EH (cell line): ENCODE results near the gene EML5.
A peak's percentile ranks its signal among the peaks of the same experiment; 100 is the strongest.
"Not testable (repeated sequence)": the region's sequence is repeated elsewhere in the genome, so short reads cannot be mapped to it uniquely, and the experiment has no call there.

ENCODE experiments used
- DNase-seq: peaks from one replicate; pipeline ENCODE4 v3.0.0-alpha.2; 2015; ENCODE audit warnings: low read depth

Gene EML5

GRCh38 chr14:88802596-88802995, 9.8 kb upstream of the EML5 start:
- no peak for DNase-seq

DNA sequence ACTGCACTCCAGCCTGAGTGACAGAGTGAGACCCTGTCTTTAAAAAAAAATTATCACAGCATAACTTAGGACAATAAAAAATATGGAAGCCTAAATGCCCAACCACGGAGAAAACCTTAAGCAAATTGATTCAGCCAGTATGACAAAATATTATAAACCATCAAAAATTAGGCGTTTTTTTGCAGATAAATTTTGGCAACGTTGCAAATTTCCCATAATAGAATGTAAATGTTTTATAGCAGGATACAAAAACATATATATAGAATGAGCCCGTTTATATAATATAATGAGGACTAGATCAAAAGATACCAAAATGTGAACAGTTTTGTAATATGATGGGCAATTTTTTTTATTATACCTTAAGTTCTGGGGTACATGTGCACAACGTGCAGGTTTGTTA, 6.8 kb upstream of the EML5 start:
- no peak for DNase-seq

DNA sequence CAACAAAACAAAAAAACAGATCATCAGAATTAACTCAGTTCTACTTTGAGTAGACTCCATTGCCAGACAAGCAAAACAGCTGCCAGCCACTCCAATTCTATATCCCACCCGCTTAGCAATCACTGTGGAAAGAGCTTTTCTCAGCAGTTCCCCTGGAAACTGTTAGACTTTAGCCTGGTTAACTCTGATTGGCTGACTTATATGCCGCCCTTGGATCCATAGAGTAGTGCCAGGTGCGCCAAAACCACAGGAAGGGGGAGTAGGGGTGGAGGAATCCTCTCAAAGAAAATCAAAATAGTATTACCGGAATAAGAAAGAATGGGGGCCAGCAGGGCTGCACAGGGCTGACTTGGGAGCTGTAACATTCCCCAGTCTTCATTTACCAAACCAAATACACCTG, 5.4 kb upstream of the EML5 start:
- no peak for DNase-seq

DNA sequence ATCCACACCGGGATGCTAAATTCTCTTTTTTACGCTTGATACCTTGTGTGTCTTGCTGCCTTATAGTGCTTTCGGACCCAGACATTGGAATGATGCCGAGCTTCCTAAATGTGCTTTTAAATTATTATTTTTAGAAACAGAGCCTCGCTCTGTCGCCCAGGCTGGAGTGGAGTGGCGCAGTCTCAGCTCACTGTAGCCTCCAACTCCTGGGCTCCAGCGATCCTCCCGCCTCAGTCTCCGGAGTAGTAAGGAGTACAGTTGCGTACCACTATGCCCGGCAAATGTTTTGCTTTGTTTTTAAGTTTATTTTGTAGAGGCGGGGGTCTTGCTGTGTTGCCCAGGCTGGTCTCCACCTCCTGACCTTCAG, 489 bp upstream of the EML5 start:
- DNase-seq, result no peak

GRCh38 chr14:88791629-88792472, 902 bp downstream of the EML5 start:
- peak; percentile 10 for DNase-seq

GRCh38 chr14:88791252-88791621, 1.5 kb downstream of the EML5 start:
- DNase-seq, result no peak

DNA sequence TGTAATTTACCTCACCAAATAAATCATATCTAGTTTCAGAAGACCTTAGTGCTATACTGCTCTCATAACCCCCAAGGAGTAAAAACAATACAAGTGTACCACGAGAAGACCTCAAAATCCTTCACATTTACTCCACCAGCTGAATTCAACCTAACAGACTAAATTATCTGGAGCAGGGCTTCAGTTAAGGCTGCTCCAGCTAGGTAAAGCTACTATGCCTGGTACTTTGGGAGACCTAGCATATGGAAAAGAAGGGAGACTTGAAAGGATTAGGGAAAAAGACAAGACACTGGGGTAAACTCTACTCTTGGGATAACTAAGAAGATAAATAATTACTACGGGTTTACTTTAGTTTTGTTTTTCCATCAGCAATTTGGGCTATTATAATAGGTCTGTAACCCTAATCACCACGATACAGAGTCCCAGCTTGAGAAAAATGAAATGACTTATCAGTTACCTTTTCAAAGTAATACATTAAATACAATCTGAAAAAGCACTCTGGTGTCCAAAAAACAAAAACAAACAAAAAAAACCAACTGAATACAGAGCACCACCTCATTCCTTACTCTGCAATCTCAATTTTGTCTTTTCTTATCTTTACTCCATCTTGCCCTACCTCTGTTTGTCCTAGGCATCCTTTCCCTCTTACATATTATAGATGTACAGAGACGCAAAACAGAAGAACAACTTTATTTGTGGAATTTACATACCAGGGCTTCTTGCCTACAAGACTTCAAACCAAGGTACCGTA, 2.1 kb downstream of the EML5 start:
- no peak for DNase-seq

DNA sequence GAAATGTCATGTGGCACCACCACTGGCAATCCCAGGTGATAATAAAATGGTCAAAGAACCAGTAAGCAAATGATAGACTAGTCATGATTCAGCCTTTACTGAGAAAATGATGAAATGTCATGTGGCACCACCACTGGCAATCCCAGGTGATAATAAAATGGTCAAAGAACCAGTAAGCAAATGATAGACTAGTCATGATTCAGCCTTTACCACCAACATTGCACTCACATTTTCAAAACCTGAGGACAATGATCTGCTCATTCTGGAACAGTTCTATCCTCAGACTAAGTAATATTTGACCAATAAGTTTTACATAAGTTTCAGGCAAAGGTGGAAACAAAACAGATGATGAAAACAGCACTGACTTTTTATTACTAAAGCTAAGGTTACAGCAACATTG, 3.2 kb downstream of the EML5 start:
- not testable (repeated sequence) for DNase-seq

- no peak for DNase-seq
These were observed 6.0 kb downstream of the EML5 start for GRCh38 chr14:88786715-88787114.

GRCh38 chr14:88785911-88786310, 6.8 kb downstream of the EML5 start:
- no peak for DNase-seq

DNA sequence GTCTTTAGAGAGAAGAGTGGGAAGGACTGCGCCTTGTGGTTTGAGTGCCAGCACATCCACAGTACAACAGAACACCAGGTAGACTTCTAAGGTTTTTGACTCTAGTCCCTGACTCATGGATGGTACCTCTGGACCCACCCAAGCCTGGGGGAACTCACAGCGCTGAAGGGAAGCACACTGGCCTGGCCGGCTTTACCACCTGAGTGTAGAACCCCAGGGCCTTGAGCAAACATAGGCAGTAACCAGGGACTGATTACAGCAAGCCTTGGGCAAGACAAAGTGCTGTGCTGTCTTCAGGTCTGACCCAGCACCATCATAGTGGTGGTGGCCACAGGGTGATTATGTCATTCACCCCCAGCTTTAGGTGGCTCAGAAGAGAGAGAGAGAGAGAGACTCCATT, 17.2 kb downstream of the EML5 start:
- DNase-seq, result no peak

DNA sequence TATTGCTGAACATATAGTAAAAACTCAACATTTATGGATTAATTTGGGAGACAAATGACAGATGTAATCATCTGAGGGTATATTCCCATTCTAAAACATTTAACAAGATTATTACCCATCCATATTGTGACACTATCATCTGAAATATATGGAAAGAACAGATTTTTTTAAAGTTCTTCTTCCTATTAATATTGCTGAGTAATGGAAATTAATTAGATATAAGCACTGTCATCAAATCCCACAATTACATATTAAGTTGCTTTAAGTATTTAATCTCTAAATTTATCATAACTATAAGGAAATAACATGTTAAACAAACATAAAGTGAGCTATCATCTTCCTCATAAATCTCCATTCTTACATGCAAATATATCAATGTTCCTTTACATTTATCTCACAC, 22.0 kb downstream of the EML5 start:
- DNase-seq, result no peak

DNA sequence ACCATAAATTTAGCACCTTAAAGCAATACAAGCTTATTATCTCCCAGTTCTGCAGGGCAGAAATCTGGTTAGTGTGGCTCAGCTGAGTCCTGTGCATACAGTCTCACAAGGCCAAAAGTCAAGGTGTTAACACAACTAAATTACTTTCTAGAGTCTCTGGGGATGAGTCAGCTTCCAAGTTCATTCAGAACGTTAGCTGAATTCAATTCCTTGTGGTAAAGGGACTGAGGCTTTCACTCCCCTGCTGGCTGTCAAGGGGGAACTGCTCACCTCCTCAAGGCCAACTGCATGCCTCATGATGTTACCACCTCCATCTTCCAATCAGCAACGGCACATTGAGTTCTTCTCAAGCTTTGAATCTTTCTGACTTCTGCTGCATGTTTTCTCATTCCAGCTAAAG, 27.6 kb downstream of the EML5 start:
- DNase-seq, result peak; percentile 29

GRCh38 chr14:88753873-88754272, 38.9 kb downstream of the EML5 start:
- no peak for DNase-seq

DNA sequence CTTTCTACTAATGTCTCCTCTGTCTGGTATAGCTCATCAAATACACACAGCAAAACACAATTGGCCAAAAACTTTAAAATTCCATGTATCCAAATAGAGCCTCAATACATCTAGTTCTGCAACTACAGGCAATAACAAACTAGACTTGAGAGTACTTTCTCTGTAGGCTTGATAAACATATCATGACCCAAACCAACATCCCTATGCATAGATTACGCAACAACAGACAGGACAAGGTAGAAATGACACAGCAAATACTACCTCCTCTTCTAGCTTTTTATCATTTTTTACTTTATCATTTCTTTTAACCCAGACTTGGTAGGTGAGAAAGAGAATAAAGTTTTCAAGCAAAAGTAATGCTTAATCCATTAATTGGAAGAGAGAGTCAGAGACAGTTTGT, 41.8 kb downstream of the EML5 start:
- DNase-seq, result no peak

GRCh38 chr14:88750413-88750812, 42.3 kb downstream of the EML5 start:
- no peak for DNase-seq

- no peak for DNase-seq
These were observed 43.6 kb downstream of the EML5 start for GRCh38 chr14:88749139-88749538.

DNA sequence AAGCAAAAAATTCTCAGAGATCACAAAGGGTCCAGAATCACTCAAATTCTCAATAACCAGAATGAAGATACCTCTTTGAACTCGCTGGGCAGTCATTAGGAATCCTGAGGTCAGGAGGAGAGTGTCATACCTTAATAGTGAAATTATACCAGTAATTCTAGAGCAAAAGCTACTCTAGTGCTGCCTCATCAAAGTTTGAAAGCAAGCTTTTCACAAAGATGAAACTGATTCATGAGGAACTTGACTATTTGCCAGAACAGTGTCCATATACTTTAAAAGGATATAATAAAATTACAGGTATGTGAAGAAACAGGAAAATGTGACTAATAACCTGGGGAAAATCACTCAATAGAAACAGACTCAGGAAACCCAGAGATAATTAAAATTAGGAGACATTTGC, 44.5 kb downstream of the EML5 start:
- no peak for DNase-seq

GRCh38 chr14:88746052-88746451, 46.7 kb downstream of the EML5 start:
- DNase-seq, result peak; percentile 17

DNA sequence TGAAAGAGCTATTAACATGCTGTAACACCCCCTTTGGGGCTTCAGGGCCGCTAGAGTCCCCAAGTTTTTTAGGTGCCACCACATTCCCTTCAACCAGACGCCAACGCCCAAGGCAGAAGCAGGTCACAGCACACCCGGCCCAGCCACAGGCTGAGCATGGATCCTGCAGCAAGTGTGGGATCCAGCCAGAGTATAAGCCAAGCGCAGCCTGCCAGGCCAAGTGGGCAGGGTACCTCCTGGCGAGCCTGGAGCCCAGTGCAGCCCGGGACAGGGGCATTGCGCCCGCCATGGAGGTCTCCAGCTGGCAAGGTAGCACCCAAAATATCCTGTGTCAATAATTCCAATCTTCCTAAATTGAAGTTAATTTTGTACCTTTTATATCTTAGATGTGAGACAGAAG, 55.5 kb downstream of the EML5 start:
- DNase-seq, result no peak

- DNase-seq, result no peak
These were observed 59.6 kb downstream of the EML5 start for GRCh38 chr14:88733121-88733520.

DNA sequence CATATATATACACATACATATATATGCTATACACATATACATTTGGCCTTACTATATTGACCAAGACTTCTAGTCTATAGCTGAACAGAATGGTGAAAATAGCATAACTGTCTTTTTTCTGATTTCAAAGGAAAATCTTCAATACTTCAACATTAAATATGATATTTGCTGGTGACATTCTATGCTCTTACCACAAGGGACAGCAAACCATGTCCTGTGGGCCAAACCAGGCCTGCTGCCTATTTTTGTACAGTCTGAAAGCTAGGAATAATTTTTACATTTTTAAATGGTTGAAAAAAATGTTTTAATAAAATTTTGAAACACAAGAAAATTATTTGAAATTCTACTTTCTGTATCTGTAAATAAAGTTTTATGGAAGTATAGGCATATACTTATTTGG, 63.6 kb downstream of the EML5 start:
- peak; percentile 4 for DNase-seq

DNA sequence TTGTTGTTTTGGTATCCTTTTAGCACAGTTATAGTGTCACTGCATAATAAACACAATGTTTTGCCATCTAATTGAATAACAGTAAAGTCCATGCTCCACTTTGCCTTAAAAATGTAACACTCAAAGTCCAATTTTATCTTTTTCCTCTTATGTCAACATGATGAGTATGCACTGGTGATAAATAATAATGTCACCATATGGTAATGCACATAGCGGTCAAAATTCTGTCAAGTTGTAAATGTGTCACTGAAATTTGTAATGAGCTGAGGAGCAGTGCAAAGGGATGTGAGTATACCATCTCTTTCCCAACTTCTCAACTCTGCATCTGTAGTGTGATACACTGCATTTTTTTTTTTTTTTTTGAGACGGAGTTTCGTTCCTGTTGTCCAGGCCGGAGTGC, 65.7 kb downstream of the EML5 start:
- peak; percentile 2 for DNase-seq

DNA sequence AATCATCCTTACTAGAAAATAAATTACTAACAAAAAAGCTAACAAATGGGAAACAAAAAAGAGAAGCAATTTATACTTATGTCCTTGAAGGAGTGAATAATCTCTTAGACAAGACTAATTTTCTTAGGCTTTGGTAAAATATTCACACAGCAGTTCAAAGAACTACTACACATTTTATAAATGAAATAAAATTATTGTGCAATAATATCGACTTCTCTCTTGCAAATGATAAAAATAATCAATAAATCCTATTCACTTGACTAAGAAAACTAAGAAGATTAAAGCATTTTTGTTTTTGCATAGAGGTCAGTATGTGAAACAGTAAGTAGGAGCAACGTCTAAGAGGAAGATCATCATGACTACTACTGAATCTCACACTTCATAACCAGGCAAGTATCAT, 82.0 kb downstream of the EML5 start:
- DNase-seq, result no peak
